Placental pericyte (primary cell): ENCODE measurements around the gene ABCF2. TPM values are rescaled to one million over a fixed set of nuclear protein-coding genes. Genes with fewer than 3 reads are reported as not detected.

Experiments used
- total RNA-seq: library from RNA; depleted of rRNA; stranded (reverse); fragments of >200 nt; gene quantifications from 2 replicates; pipeline ENCODE4 v1.2.3, GENCODE V29; 2012

Gene ABCF2
- 71.6 and 94.5 TPM in 2 replicates for total RNA-seq

DNA sequence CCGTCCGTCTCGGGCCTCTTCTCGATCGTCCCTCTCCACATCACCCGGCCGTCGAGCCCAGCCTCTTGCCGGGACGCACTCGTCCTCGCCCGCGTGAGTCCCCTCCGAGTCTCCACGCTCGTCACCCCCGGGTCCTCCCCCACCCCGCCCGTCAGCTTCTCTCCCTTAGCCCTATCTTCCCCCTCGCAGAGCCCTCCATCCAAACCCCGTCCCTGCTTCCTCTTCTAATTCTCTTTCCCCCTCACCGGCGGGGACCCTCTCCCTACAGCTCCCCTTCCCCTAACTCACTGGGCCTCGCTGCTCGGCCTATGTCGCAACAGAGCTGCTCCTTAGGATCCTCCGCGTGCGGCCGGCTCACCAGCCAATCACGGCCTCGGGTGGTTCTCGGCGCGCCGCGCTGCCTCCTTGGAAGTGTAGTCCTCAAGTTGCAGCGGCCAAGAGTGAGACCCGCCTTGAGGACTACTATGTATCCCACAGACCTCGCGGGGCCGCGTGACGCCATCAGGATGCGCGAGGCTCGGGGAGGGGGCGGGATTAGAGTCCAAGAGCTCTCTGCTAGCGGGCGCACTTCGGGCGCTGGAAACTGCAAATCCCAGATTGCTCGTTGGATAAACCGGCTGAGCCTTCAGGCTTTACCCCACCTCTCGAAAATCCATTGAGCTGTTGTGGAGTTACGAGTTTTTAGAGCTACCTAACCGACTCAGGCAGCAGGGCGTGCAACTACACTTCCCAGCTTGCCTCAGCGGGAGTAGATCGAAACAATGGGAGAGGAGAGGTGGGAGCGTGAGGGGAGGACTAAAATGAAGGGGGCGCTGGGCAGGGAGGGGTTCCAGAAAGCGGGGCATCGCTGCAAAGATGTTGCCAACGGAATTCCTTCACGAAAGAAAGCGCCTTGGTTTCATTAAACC, at the start of gene ABCF2:
Gene ABCF2 (minus strand): TSS at position 331 of the 908 bp plus-strand sequence. CDS start 747 bp downstream, outside the sequence.

DNA sequence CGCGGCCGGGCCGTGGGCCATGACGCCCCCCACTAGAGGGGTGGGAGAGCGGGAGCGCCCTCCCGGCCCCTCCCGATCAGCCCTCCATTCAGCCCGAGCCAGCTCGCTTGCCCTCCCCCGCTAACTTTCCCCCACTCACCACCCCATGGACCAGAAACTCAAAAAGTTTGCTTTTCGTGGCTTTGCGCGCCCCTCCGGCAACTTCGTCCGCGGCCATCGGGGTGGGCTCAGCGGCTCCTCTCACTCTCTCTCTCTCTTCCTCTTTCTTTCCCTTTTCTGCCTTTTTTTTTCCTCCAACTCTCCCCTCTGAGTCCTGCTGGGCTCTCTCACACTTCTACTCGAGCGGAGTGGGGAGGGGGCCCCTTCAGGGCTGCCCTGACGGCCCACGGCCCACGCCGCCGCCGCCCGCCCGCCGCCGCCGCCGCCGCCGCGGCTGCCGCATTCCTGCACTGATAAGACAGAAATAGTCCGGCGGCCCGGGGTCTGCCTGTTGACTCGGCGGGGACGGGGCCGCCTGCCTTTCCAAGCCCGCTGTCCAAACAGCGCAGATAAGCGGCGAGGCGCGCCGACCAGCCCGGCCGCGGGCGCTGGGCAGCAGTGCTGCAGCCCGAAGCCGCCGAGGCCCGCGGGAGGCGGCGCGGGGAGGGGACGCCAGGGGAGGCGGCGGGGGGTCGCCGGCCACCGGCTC, 21.5 kb upstream of the ABCF2 start, which contains the start of gene SMARCD3:
Gene SMARCD3 (minus strand): TSS at position 349 of the 688 bp plus-strand sequence. CDS start 132 bp downstream, at position 217.

DNA sequence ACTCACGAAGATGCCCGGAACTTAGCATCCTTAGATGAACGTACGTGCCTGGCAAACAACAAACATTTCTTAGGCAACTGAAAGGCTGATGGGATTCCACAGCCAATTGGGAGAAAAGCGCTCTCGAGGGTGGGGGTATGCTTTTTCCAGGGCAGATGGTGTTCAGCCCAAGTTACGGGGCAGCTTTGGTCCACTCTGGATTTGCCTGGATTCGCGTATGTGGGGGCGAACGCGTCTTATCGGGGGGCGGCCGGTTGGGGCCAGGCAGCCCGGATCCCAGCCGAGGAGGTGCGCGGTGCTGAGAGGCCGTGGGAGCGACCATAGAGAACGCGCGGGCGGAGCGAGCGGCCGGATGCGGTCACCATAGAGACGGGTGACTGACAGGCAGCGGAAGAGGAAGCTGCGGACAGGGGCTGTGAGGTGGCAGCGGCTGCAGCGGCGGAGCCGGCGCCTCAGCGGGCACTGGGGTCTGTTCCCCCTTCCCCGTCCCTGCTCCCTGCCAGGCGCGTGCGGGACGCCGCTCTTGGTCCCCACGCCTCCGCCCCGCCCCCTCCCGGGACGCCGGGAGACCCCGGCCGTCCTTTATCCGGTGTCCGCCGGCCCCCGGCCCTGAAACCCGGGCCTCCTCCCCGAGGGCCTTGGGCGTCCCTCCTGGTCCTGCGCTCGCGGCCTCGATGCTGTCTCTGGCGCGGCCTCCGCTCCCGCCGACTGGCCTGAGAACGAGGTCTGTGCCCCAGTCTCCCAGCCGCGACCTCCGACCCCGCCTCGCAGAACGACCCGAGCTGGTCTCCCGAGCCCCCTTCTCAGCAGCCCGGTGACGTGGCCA, 5.3 kb upstream of the ABCF2 start, which contains the start of gene CHPF2:
Gene CHPF2 (plus strand): TSS at position 393 of the 826 bp plus-strand sequence. CDS start 1,529 bp downstream, outside the sequence.

DNA sequence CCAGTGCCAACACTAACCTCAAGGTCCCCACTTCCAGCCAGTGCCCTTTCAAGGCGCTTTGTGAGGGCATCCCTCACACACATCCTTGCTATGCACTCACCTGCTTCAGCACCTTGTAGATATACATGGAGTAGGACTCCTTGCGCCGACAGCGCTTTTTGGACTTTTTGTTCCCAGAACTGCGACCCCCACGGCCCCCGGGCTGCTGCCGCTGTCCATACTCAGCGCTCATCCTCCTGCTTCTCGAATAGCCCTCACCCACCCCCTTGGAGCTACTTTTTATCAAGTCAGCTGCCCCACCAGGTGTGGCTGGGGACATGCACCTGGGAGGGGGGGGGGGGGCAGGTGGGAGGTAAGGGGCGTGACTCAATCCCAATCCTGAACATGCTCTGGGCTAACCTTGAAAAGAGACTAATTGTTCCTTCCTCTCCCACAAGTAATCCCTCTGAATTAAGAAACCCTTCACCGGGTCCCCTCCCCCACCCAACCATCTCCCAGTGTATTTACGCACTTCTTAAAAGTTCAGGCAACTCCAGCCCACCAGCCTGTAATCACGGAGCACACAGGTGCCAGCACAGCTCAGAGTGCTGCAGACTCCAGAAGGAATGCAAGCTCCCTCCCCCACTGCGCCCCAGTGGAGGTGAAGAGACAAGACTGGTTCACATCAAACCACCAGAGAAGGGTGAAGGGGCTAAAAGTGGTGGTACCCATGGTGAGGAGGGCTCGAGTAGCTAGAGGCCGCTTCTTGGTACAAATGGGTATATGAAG, 16.7 kb downstream of the ABCF2 start, which contains the start of gene H2BK1:
Gene H2BK1 (minus strand): TSS at position 402 of the 768 bp plus-strand sequence. CDS start 170 bp downstream, at position 232.

DNA sequence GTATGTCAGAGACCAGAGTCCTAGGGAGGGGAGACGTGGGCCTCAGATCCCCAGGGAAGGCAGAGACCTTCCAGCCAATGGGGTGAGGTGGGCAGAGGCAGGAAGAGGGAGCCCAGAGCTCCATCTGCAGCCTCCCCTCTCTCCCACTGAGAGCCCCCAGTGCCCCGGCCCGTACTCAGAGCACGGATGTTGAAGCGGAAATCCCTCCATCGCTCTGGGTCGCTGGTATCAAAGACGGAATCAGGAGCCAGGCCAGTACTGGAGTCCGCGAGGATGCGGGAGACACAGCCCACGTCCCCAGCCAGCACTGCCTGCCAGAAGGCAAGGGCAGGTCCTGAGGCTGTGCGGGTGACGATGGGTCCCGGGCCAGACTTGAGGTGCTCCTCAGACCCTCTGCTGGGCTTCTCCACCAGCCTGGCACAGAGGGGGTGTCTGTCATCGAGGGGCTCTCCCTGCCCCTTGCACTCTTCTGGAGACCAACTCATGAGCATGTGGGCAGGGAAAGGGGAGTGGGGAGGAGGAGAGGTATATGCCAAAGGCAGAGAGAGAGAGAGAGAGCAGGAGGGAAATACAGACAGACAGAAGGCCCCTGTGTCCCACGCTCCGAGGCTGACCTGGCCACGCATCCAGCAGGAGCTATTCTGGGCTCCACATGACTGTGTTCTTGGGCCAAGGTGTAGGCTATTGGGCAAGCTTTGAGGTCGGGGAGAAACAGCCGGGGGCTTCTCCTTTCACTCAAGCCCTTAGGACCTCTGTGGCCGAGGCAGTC, 40.2 kb downstream of the ABCF2 start, which contains the start of gene ASB10:
Gene ASB10 (minus strand): TSS at position 611 of the 769 bp plus-strand sequence. CDS start 120 bp downstream, at position 491.

DNA sequence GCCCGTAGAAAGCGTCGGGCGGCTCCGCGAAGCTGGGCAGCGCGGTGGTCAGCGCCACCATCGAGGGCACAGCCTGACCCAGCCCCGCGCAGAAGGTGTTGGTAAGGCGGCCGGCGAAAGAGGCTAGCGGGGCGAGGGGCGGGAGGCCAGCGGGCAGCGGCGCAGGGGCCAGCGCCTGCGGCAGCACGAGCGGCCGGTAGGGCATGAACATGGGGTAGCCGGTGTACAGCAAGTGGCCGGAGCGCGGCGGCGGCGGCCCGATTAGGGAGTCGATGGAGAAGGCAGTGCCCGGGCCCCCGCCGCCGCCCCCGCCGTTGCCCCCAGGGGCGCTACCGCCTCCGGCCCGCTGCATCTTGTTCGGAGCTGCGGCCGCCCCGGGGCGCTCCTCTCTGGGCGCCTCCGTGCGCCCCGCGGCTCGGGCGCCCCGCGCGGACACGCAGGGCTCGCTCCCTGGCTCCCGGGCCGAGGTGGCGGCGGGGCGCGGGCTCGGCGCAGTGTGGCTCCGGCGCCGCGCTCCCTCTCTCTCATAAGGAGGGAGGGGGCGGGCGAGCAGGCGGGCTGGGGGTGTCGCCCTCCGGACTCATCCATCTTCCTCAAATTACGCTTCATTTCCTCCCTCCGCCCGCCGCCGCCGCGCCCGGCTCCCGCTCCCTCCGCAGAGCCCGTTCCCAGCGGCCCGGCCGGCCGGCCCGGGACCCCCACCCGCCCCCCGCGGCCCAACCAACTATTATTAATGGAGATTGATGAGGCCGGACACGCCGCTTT, 59.6 kb downstream of the ABCF2 start, which contains the start of gene GBX1:
Gene GBX1 (minus strand): TSS at position 498 of the 765 bp plus-strand sequence. CDS start 146 bp downstream, at position 352.

Other genes starting within 250 kb of the ABCF2 start
- 0.22 TPM in 1 of 2 replicates, not detected in the other for gene KCNH2, start 248.9 kb downstream of the ABCF2 start, total RNA-seq
- gene NOS3, start 236.2 kb downstream of the ABCF2 start, total RNA-seq: 4.6 and 4.7 TPM in 2 replicates
- not detected in 2 replicates for gene ATG9B, start 202.7 kb downstream of the ABCF2 start, total RNA-seq
- 39.4 and 51.7 TPM in 2 replicates for gene ABCB8, start 198.8 kb downstream of the ABCF2 start, total RNA-seq
- gene ASIC3, start 178.7 kb downstream of the ABCF2 start, total RNA-seq: 0.44 TPM in 1 of 2 replicates, not detected in the other
- 18.2 and 29.6 TPM in 2 replicates for gene CDK5, start 169.3 kb downstream of the ABCF2 start, total RNA-seq
- gene SLC4A2, start 167.6 kb downstream of the ABCF2 start, total RNA-seq: 155 and 223 TPM in 2 replicates
- gene FASTK, start 146.4 kb downstream of the ABCF2 start, total RNA-seq: 76.6 and 103 TPM in 2 replicates
- 29.1 and 33.1 TPM in 2 replicates for gene TMUB1, start 143.7 kb downstream of the ABCF2 start, total RNA-seq
- 79.2 and 89.7 TPM in 2 replicates for gene AGAP3, start 140.7 kb downstream of the ABCF2 start, total RNA-seq
- gene GBX1, start 59.5 kb downstream of the ABCF2 start, total RNA-seq: not detected in 2 replicates
- gene ASB10, start 40.0 kb downstream of the ABCF2 start, total RNA-seq: not detected in 2 replicates
- not detected in 2 replicates for gene H2BK1, start 16.7 kb downstream of the ABCF2 start, total RNA-seq
- 92.8 and 125 TPM in 2 replicates for gene CHPF2, start 5.3 kb upstream of the ABCF2 start, total RNA-seq
- gene SMARCD3, start 21.5 kb upstream of the ABCF2 start, total RNA-seq: 24.5 and 30.2 TPM in 2 replicates
- 30.8 and 68.1 TPM in 2 replicates for gene NUB1, start 114.6 kb upstream of the ABCF2 start, total RNA-seq
- 3.1 TPM in 1 of 2 replicates, not detected in the other for gene WDR86, start 182.8 kb upstream of the ABCF2 start, total RNA-seq
- not detected in 2 replicates for gene CRYGN, start 212.9 kb upstream of the ABCF2 start, total RNA-seq